HepG2 (cell line): ENCODE data around the gene CLP1. TPM values are rescaled to one million over a fixed set of nuclear protein-coding genes. Genes with fewer than 3 reads are reported as not detected.

Source experiments
- ERF ChIP-seq: IDR thresholded peaks from 2 replicates; pipeline ENCODE4 v1.6.1; 2018; ENCODE audit warnings: missing biosample characterization, missing genetic modification reagents
- MAFG ChIP-seq: sonication (generic); formaldehyde crosslinking; IDR thresholded peaks from 2 replicates; pipeline ENCODE4 v1.5.1; 2020; ENCODE audit warnings: mild to moderate bottlenecking, missing genetic modification reagents
- PRMT3 ChIP-seq: sonication (generic); formaldehyde crosslinking; IDR thresholded peaks from 2 replicates; pipeline ENCODE4 v1.8.1; 2022; ENCODE audit warnings: low read depth, mild to moderate bottlenecking, moderate library complexity, missing genetic modification reagents, borderline replicate concordance
- TAF1 ChIP-seq: sonication (generic); formaldehyde crosslinking; IDR thresholded peaks from 2 replicates; pipeline ENCODE4 v1.4.0; 2020; ENCODE audit warnings: missing genetic modification reagents
- UBTF ChIP-seq: sonication (generic); formaldehyde crosslinking; IDR thresholded peaks from 2 replicates; pipeline ENCODE4 v1.4.0; 2020; ENCODE audit warnings: mild to moderate bottlenecking, missing genetic modification reagents
- YEATS2 ChIP-seq: sonication (generic); formaldehyde crosslinking; IDR thresholded peaks from 2 replicates; pipeline ENCODE4 v1.4.0; 2020; ENCODE audit warnings: missing genetic modification reagents, borderline replicate concordance
- ZNF317 ChIP-seq: sonication (generic); formaldehyde crosslinking; IDR thresholded peaks from 2 replicates; pipeline ENCODE4 v1.5.0; 2020; ENCODE audit warnings: mild to moderate bottlenecking, missing genetic modification reagents
- ZNF333 ChIP-seq: sonication (generic); formaldehyde crosslinking; IDR thresholded peaks from 2 replicates; pipeline ENCODE4 v1.4.0; 2020; ENCODE audit warnings: mild to moderate bottlenecking, missing genetic modification reagents, borderline replicate concordance
- ZNF607 ChIP-seq: sonication (generic); formaldehyde crosslinking; IDR thresholded peaks from 2 replicates; pipeline ENCODE4 v1.5.1; 2020; ENCODE audit warnings: missing genetic modification reagents, mild to moderate bottlenecking, borderline replicate concordance
- ZSCAN31 ChIP-seq: sonication (generic); formaldehyde crosslinking; IDR thresholded peaks from 2 replicates; pipeline ENCODE4 v1.5.0; 2020; ENCODE audit warnings: low read depth, mild to moderate bottlenecking, missing genetic modification reagents
- polyA plus RNA-seq, 8 experiments: library from polyadenylated mRNA; depleted of rRNA in 3 of 8; stranded (reverse) in 7 of 8; unstranded in 1 of 8; fragments of >200 nt; fragmentation: Illumina TruSeq in 4 of 8; extraction: Trizol in 4 of 8; gene quantifications; 2 replicates each; pipeline versions ENCODE4 v1.2.1 to v1.2.3, GENCODE V29; 2011 to 2016; ENCODE audit warnings: low read depth in 4 of 8, missing spikeins in 1 of 8, mixed read lengths in 1 of 8; ENCODE audit not compliant: insufficient read depth in 1 of 8
- total RNA-seq, 5 experiments: library from RNA; depleted of rRNA; stranded (reverse); fragments of >200 nt; fragmentation: Illumina TruSeq; extraction: Trizol; gene quantifications; 2 replicates each; pipeline ENCODE4 v1.2.3, GENCODE V29; 2016; ENCODE audit warnings: low read depth in 1 of 5
- TF ChIP-seq, protein P1 (sequence below): sonication (generic); formaldehyde crosslinking; IDR thresholded peaks from 2 replicates; pipeline ENCODE4 v1.4.0; 2020; ENCODE audit warnings: missing genetic modification reagents
- TF ChIP-seq, protein P2 (sequence below): IDR thresholded peaks from 2 replicates; pipeline ENCODE4 v1.4.0; 2020; ENCODE audit warnings: mild to moderate bottlenecking, missing genetic modification reagents
- TF ChIP-seq, protein P3 (sequence below): sonication (generic); formaldehyde crosslinking; IDR thresholded peaks from 2 replicates; pipeline ENCODE4 v1.5.0; 2020; ENCODE audit warnings: mild to moderate bottlenecking, missing genetic modification reagents, moderate library complexity
- TF ChIP-seq, protein P4 (sequence below): sonication (generic); formaldehyde crosslinking; IDR thresholded peaks from 2 replicates; pipeline ENCODE4 v1.8.1; 2023; ENCODE audit warnings: missing genetic modification reagents, mild to moderate bottlenecking, borderline replicate concordance

CLP1 gene
- total and polyA plus RNA-seq, 2 of the 13 experiments (the other 11 are each of a cell fraction or from before 2014, with no cell fraction given): 14.6 to 24.8 TPM

- TF ChIP-seq YEATS2 (CRISPR knock-in tag) (peak; percentile 83), ZNF607 (peak; percentile 88; the same call in 1 of the 2 replicates), ZNF333 (CRISPR knock-in tag) (no peak), ZSCAN31 (peak; percentile 67), TAF1 (CRISPR knock-in tag) (peak; percentile 77), UBTF (CRISPR knock-in tag) (peak; percentile 79), ERF (CRISPR knock-in tag) (0 out of 2 replicates have a peak, but pooled peaks have one; percentile 7), PRMT3 (0 out of 2 replicates have a peak, but pooled peaks have one; percentile 62), ZNF317 (CRISPR knock-in tag) (no peak; the same call in 1 of the 2 replicates), MAFG (CRISPR knock-in tag) (no peak)
- TF ChIP-seq, protein P1, sequence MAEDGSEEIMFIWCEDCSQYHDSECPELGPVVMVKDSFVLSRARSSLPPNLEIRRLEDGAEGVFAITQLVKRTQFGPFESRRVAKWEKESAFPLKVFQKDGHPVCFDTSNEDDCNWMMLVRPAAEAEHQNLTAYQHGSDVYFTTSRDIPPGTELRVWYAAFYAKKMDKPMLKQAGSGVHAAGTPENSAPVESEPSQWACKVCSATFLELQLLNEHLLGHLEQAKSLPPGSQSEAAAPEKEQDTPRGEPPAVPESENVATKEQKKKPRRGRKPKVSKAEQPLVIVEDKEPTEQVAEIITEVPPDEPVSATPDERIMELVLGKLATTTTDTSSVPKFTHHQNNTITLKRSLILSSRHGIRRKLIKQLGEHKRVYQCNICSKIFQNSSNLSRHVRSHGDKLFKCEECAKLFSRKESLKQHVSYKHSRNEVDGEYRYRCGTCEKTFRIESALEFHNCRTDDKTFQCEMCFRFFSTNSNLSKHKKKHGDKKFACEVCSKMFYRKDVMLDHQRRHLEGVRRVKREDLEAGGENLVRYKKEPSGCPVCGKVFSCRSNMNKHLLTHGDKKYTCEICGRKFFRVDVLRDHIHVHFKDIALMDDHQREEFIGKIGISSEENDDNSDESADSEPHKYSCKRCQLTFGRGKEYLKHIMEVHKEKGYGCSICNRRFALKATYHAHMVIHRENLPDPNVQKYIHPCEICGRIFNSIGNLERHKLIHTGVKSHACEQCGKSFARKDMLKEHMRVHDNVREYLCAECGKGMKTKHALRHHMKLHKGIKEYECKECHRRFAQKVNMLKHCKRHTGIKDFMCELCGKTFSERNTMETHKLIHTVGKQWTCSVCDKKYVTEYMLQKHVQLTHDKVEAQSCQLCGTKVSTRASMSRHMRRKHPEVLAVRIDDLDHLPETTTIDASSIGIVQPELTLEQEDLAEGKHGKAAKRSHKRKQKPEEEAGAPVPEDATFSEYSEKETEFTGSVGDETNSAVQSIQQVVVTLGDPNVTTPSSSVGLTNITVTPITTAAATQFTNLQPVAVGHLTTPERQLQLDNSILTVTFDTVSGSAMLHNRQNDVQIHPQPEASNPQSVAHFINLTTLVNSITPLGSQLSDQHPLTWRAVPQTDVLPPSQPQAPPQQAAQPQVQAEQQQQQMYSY (CRISPR knock-in tag): no peak
- TF ChIP-seq, protein P2, sequence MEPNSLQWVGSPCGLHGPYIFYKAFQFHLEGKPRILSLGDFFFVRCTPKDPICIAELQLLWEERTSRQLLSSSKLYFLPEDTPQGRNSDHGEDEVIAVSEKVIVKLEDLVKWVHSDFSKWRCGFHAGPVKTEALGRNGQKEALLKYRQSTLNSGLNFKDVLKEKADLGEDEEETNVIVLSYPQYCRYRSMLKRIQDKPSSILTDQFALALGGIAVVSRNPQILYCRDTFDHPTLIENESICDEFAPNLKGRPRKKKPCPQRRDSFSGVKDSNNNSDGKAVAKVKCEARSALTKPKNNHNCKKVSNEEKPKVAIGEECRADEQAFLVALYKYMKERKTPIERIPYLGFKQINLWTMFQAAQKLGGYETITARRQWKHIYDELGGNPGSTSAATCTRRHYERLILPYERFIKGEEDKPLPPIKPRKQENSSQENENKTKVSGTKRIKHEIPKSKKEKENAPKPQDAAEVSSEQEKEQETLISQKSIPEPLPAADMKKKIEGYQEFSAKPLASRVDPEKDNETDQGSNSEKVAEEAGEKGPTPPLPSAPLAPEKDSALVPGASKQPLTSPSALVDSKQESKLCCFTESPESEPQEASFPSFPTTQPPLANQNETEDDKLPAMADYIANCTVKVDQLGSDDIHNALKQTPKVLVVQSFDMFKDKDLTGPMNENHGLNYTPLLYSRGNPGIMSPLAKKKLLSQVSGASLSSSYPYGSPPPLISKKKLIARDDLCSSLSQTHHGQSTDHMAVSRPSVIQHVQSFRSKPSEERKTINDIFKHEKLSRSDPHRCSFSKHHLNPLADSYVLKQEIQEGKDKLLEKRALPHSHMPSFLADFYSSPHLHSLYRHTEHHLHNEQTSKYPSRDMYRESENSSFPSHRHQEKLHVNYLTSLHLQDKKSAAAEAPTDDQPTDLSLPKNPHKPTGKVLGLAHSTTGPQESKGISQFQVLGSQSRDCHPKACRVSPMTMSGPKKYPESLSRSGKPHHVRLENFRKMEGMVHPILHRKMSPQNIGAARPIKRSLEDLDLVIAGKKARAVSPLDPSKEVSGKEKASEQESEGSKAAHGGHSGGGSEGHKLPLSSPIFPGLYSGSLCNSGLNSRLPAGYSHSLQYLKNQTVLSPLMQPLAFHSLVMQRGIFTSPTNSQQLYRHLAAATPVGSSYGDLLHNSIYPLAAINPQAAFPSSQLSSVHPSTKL (CRISPR knock-in tag): peak; percentile 45; the same call in 1 of the 2 replicates
- TF ChIP-seq, protein P3, sequence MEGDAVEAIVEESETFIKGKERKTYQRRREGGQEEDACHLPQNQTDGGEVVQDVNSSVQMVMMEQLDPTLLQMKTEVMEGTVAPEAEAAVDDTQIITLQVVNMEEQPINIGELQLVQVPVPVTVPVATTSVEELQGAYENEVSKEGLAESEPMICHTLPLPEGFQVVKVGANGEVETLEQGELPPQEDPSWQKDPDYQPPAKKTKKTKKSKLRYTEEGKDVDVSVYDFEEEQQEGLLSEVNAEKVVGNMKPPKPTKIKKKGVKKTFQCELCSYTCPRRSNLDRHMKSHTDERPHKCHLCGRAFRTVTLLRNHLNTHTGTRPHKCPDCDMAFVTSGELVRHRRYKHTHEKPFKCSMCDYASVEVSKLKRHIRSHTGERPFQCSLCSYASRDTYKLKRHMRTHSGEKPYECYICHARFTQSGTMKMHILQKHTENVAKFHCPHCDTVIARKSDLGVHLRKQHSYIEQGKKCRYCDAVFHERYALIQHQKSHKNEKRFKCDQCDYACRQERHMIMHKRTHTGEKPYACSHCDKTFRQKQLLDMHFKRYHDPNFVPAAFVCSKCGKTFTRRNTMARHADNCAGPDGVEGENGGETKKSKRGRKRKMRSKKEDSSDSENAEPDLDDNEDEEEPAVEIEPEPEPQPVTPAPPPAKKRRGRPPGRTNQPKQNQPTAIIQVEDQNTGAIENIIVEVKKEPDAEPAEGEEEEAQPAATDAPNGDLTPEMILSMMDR (CRISPR knock-in tag): peak; percentile 57; the same call in 1 of the 2 replicates
- TF ChIP-seq, protein P4, sequence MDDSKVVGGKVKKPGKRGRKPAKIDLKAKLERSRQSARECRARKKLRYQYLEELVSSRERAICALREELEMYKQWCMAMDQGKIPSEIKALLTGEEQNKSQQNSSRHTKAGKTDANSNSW (CRISPR knock-in tag): peak; percentile 61; the same call in 1 of the 2 replicates
Observed at GRCh38 chr11:57667736-57668433, 10.3 kb downstream of the CLP1 start, which contains the start of gene ZDHHC5 (continued).
